Muscle layer of duodenum (tissue), 2 donors: Measurements from ENCODE around the gene NFIB.

Experiments
- H3K27ac ChIP-seq: one replicate; pipeline ENCODE4 v1.7.0; 2013; ENCODE audit warnings: mild to moderate bottlenecking, low read length
- H3K27me3 ChIP-seq: one replicate; pipeline ENCODE4 v1.7.0; 2013; ENCODE audit warnings: low read depth, mild to moderate bottlenecking, control low read depth, low read length
- H3K36me3 ChIP-seq, 2 donors: one replicate each; pipeline ENCODE4 v1.7.0; 2013; ENCODE audit warnings: low read length in 2 of 2, control low read depth in 1 of 2, mild to moderate bottlenecking in 1 of 2; ENCODE audit not compliant: insufficient read depth in 2 of 2, control insufficient read depth in 1 of 2
- H3K4me1 ChIP-seq, 2 donors: one replicate each; pipeline ENCODE4 v1.7.0; 2013; ENCODE audit warnings: low read length in 2 of 2, mild to moderate bottlenecking in 2 of 2, control low read depth in 1 of 2, moderate library complexity in 1 of 2; ENCODE audit not compliant: insufficient read depth in 2 of 2, control insufficient read depth in 1 of 2
- H3K4me3 ChIP-seq, 2 donors: one replicate each; pipeline ENCODE4 v1.7.0; 2013; ENCODE audit warnings: low read length in 2 of 2, low read depth in 1 of 2, mild to moderate bottlenecking in 1 of 2
- H3K9me3 ChIP-seq, 2 donors: one replicate each; pipeline ENCODE4 v1.7.0; 2013; ENCODE audit warnings: low read length in 2 of 2, control low read depth in 1 of 2, mild to moderate bottlenecking in 1 of 2; ENCODE audit not compliant: control insufficient read depth in 1 of 2
- donor health status: healthy.

Gene NFIB

GRCh38 chr9:14343261-14344031 is 29.5 kb upstream of the NFIB start:
- Histone ChIP-seq H3K27ac (peak overlapping the region; percentile 53), H3K4me1 (peaks cover 0 to 44% of the 10 kb centered on the region in 2 donors), H3K4me3 (peak overlapping the region; percentile 40 to 42), H3K27me3 (peaks cover 36% of the 10 kb centered on the region), H3K9me3 (no peaks in the 10 kb centered on the region), H3K36me3 (no peaks in the 10 kb centered on the region)

- Histone ChIP-seq H3K27ac (no peak overlapping the region), H3K27me3 (peaks cover 29% of the 10 kb centered on the region), H3K4me1 (peaks cover 0 to 39% of the 10 kb centered on the region in 2 donors), H3K4me3 (no peak overlapping the region), H3K36me3 (no peaks in the 10 kb centered on the region), H3K9me3 (no peaks in the 10 kb centered on the region)
These were observed 28.8 kb upstream of the NFIB start for GRCh38 chr9:14342736-14343135.

- Histone ChIP-seq H3K36me3 (no peaks in the 10 kb centered on the region), H3K4me3 (no peak overlapping the region), H3K27me3 (peaks cover 19% of the 10 kb centered on the region), H3K9me3 (no peaks in the 10 kb centered on the region), H3K27ac (no peak overlapping the region), H3K4me1 (peaks cover 0 to 28% of the 10 kb centered on the region in 2 donors)
These were observed 27.6 kb upstream of the NFIB start for GRCh38 chr9:14341437-14342122.

GRCh38 chr9:14340994-14341393 is 27.1 kb upstream of the NFIB start:
- Histone ChIP-seq H3K27me3 (peaks cover 13% of the 10 kb centered on the region), H3K27ac (no peak overlapping the region), H3K4me3 (no peak overlapping the region), H3K9me3 (no peaks in the 10 kb centered on the region), H3K36me3 (no peaks in the 10 kb centered on the region), H3K4me1 (peaks cover 0 to 28% of the 10 kb centered on the region in 2 donors)

- Histone ChIP-seq H3K27me3 (peaks cover 7% of the 10 kb centered on the region), H3K9me3 (no peaks in the 10 kb centered on the region), H3K27ac (no peak overlapping the region)
These were observed 26.4 kb upstream of the NFIB start for GRCh38 chr9:14340219-14340873.

GRCh38 chr9:14339746-14340145 is 25.8 kb upstream of the NFIB start:
- peaks cover 0 to 26% of the 10 kb centered on the region in 2 donors for H3K4me1 ChIP-seq
- H3K27ac ChIP-seq: no peak overlapping the region
- no peaks in the 10 kb centered on the region for H3K36me3 ChIP-seq
- H3K9me3 ChIP-seq: no peaks in the 10 kb centered on the region
- H3K4me3 ChIP-seq: no peak overlapping the region
- H3K27me3 ChIP-seq: peaks cover 4% of the 10 kb centered on the region

More at GRCh38 chr9:14340219-14340873, 26.4 kb upstream of the NFIB start:
- Histone ChIP-seq H3K36me3 (no peaks in the 10 kb centered on the region), H3K4me1 (peaks cover 0 to 28% of the 10 kb centered on the region in 2 donors), H3K4me3 (no peak overlapping the region)

- Histone ChIP-seq H3K27ac (no peak overlapping the region), H3K4me1 (peaks cover 0 to 11% of the 10 kb centered on the region in 2 donors), H3K4me3 (no peak overlapping the region), H3K9me3 (no peaks in the 10 kb centered on the region), H3K27me3 (no peaks in the 10 kb centered on the region), H3K36me3 (no peaks in the 10 kb centered on the region)
These were observed 23.7 kb upstream of the NFIB start for GRCh38 chr9:14337615-14338014.

- Histone ChIP-seq H3K27me3 (no peaks in the 10 kb centered on the region), H3K4me1 (peaks cover 0 to 4% of the 10 kb centered on the region in 2 donors), H3K4me3 (no peak overlapping the region), H3K9me3 (no peaks in the 10 kb centered on the region), H3K36me3 (no peaks in the 10 kb centered on the region), H3K27ac (no peak overlapping the region)
These were observed 22.3 kb upstream of the NFIB start for GRCh38 chr9:14336244-14336643.

GRCh38 chr9:14331120-14331519 is 17.2 kb upstream of the NFIB start:
- no peak overlapping the region for H3K27ac ChIP-seq
- H3K4me3 ChIP-seq: no peak overlapping the region

GRCh38 chr9:14327036-14327435 is 13.1 kb upstream of the NFIB start:
- H3K27ac ChIP-seq: no peak overlapping the region

More at GRCh38 chr9:14331120-14331519, 17.2 kb upstream of the NFIB start:
- Histone ChIP-seq H3K9me3 (no peaks in the 10 kb centered on the region), H3K36me3 (no peaks in the 10 kb centered on the region), H3K27me3 (no peaks in the 10 kb centered on the region), H3K4me1 (no peaks in the 10 kb centered on the region)

GRCh38 chr9:14326264-14326826 is 12.4 kb upstream of the NFIB start:
- Histone ChIP-seq H3K9me3 (no peaks in the 10 kb centered on the region), H3K27me3 (no peaks in the 10 kb centered on the region), H3K36me3 (no peaks in the 10 kb centered on the region), H3K4me1 (peaks cover 0 to 7% of the 10 kb centered on the region in 2 donors), H3K4me3 (no peak overlapping the region), H3K27ac (no peak overlapping the region)

More at GRCh38 chr9:14327036-14327435, 13.1 kb upstream of the NFIB start:
- no peaks in the 10 kb centered on the region for H3K9me3 ChIP-seq
- H3K4me1 ChIP-seq: peaks cover 0 to 7% of the 10 kb centered on the region in 2 donors
- no peak overlapping the region for H3K4me3 ChIP-seq
- no peaks in the 10 kb centered on the region for H3K27me3 ChIP-seq
- H3K36me3 ChIP-seq: no peaks in the 10 kb centered on the region
